Brain microvascular endothelial cell (primary cell): ENCODE measurements around the gene DIS3L2.
"Not testable (repeated sequence)": the region's sequence is repeated elsewhere in the genome, so short reads cannot be mapped to it uniquely, and the experiment has no call there.

Experiments used
- DNase-seq: peaks from one replicate; pipeline ENCODE4 v3.0.0-alpha.2; 2020
- H3K27ac ChIP-seq: fragments of 250-450 bp; sonication (Bioruptor Pico); 2 replicates; pipeline ENCODE4 v1.5.1; 2020; ENCODE audit warnings: mild to moderate bottlenecking, moderate library complexity
- H3K27me3 ChIP-seq: fragments of 250-450 bp; sonication (Bioruptor Pico); replicated peaks from 2 replicates; pipeline ENCODE4 v1.5.1; 2020; ENCODE audit warnings: mild to moderate bottlenecking
- H3K36me3 ChIP-seq: fragments of 250-450 bp; sonication (Bioruptor Pico); replicated peaks from 2 replicates; pipeline ENCODE4 v1.5.1; 2020; ENCODE audit warnings: mild to moderate bottlenecking
- H3K4me3 ChIP-seq: 2 replicates; pipeline ENCODE4 v1.5.1; 2011; ENCODE audit warnings: low read depth, mild to moderate bottlenecking, control low read depth, low read length, moderate library complexity
- in situ Hi-C: cut with HindIII; loops from 2 replicates; pipeline ENCODE4 v1.10.0; 2017; ENCODE audit warnings: low sequenced_read_pairs, low pct_ligation_motif_present
- TF ChIP-seq, protein P1 (sequence below): IDR thresholded peaks from 2 replicates; pipeline ENCODE4 v1.5.1; 2011; ENCODE audit warnings: low read depth, mild to moderate bottlenecking, moderate library complexity, low read length, control low read depth, inconsistent platforms; ENCODE audit errors: missing control alignments

Gene DIS3L2

GRCh38 chr2:232377319-232377718 lies 415.8 kb downstream of the DIS3L2 start:
- in situ Hi-C loops: no loop called here
- Histone ChIP-seq H3K27ac (no peak overlapping the region), H3K4me3 (no peak overlapping the region), H3K27me3 (peaks cover 26% of the 10 kb centered on the region), H3K36me3 (no peaks in the 10 kb centered on the region)
- no peak for DNase-seq
- TF ChIP-seq, protein P1, sequence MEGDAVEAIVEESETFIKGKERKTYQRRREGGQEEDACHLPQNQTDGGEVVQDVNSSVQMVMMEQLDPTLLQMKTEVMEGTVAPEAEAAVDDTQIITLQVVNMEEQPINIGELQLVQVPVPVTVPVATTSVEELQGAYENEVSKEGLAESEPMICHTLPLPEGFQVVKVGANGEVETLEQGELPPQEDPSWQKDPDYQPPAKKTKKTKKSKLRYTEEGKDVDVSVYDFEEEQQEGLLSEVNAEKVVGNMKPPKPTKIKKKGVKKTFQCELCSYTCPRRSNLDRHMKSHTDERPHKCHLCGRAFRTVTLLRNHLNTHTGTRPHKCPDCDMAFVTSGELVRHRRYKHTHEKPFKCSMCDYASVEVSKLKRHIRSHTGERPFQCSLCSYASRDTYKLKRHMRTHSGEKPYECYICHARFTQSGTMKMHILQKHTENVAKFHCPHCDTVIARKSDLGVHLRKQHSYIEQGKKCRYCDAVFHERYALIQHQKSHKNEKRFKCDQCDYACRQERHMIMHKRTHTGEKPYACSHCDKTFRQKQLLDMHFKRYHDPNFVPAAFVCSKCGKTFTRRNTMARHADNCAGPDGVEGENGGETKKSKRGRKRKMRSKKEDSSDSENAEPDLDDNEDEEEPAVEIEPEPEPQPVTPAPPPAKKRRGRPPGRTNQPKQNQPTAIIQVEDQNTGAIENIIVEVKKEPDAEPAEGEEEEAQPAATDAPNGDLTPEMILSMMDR: no peak

DNA sequence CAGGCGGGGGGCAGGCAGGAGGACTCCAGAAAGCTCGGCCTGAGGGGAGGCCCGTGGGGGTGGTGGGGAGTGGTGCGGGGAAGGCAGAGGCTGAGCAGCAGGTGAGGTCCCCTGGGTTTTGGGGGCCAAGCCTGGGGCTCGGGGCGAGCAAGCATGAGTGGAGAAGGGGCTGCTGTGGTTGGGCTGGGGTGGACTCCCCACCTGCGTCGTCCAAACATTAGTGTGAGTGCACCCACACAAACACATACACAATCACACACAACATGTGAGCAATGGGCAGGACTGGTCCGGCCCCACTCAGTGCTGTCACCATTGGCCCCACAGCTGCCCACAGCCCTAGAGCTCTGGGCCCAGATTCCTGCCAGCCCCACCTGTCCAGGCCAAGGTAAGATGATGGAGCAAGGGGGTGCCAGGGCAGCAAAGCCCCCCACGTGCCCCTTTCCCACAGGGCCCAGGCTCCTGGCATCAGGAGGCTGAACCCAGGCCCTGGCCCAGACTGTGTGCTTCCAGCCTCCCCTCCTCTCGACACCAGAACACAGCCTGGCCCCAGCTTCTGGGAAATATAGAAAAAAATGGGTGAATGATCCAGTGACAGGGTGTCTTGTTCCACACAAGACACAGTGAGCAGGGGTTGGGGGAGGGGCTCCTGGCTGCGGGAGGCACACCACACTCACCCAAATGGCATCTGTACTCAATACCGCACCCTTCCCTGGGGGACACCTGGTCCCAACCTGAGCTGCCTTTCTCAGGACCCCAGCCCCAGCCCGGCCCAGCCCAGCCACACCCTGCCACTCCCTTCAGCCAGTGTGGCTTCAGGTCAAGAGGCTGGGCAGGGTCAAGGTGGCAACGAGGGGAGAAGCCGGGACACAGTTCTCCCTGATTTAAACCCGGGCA lies 416.6 kb downstream of the DIS3L2 start:
- TF ChIP-seq, protein P1: no peak
- Histone ChIP-seq H3K27me3 (peaks cover 27% of the 10 kb centered on the region), H3K36me3 (no peaks in the 10 kb centered on the region), H3K27ac (no peak overlapping the region), H3K4me3 (no peak overlapping the region)
- no peak for DNase-seq
- in situ Hi-C loops: no loop called here

DNA sequence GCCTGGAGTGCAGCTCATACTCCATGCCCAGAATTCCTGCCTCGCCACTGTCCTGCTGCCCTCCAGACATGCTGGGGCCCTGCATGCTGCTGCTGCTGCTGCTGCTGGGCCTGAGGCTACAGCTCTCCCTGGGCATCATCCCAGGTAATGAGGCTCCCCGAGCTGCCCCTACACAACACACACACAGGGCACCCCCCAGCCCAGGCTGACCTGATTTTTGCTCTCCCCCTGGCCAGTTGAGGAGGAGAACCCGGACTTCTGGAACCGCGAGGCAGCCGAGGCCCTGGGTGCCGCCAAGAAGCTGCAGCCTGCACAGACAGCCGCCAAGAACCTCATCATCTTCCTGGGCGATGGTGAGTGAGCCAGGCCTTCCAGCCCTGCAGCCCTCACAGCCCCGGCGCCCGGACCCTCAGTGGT lies 417.2 kb downstream of the DIS3L2 start, which contains the start of gene ALPP:
ALPP (plus strand) TSS at position 17 of the 417 bp plus-strand sequence; CDS start at position 69, 52 bp downstream.
- H3K36me3 ChIP-seq, DNase-seq, H3K27ac ChIP-seq, H3K4me3 ChIP-seq, in situ Hi-C loops: not testable (repeated sequence)
- H3K27me3 ChIP-seq: peaks cover 30% of the 10 kb centered on the region

- peaks cover 27% of the 10 kb centered on the region for H3K27me3 ChIP-seq
- DNase-seq, in situ Hi-C loops, H3K4me3 ChIP-seq, H3K36me3 ChIP-seq, H3K27ac ChIP-seq: not testable (repeated sequence)
These were observed 418.4 kb downstream of the DIS3L2 start for GRCh38 chr2:232379610-232380590.

- H3K27me3 ChIP-seq: peaks cover 18% of the 10 kb centered on the region
- in situ Hi-C loops, H3K27ac ChIP-seq, DNase-seq, H3K4me3 ChIP-seq, H3K36me3 ChIP-seq: not testable (repeated sequence)
These were observed 419.9 kb downstream of the DIS3L2 start for GRCh38 chr2:232381204-232382031.

GRCh38 chr2:232382331-232383225 lies 421.1 kb downstream of the DIS3L2 start:
- Histone ChIP-seq H3K36me3 (no peaks in the 10 kb centered on the region), H3K4me3 (no peak overlapping the region), H3K27me3 (peaks cover 15% of the 10 kb centered on the region), H3K27ac (no peak overlapping the region)
- TF ChIP-seq, protein P1: no peak
- in situ Hi-C loops: no loop called here
- DNase-seq: no peak
